Astrocyte (in vitro differentiated cells and primary cell): ENCODE data around the gene RUNX3. TPM values are rescaled to one million over a fixed set of nuclear protein-coding genes. Genes with fewer than 3 reads are reported as not detected.

ENCODE experiments used
- DNase-seq: peaks from one replicate; pipeline ENCODE4 v3.0.0-alpha.2; 2010; ENCODE audit warnings: low read depth
- FAIRE-seq: peaks from 2 replicates; lab custom pipeline; 2011; peaks lifted over from hg19 to GRCh38; lab: Jason Lieb, UNC
- H2AFZ ChIP-seq: 2 replicates; pipeline ENCODE4 v1.6.0; 2012; ENCODE audit warnings: low read depth, low read length, inconsistent platforms
- H3K27ac ChIP-seq: 2 replicates; pipeline ENCODE4 v1.5.1; 2011; ENCODE audit warnings: low read depth, low read length, inconsistent platforms
- H3K27me3 ChIP-seq: 2 replicates; pipeline ENCODE4 v1.6.0; 2011; ENCODE audit warnings: low read length, inconsistent platforms; ENCODE audit not compliant: insufficient read depth
- H3K36me3 ChIP-seq: 2 replicates; pipeline ENCODE4 v1.5.1; 2011; ENCODE audit warnings: low read length, inconsistent platforms; ENCODE audit not compliant: insufficient read depth
- H3K4me1 ChIP-seq: 2 replicates; pipeline ENCODE4 v1.5.1; 2011; ENCODE audit warnings: low read length, inconsistent platforms; ENCODE audit not compliant: insufficient read depth
- H3K4me2 ChIP-seq: 2 replicates; pipeline ENCODE4 v1.6.0; 2012; ENCODE audit warnings: low read length, inconsistent platforms
- H3K4me3 ChIP-seq: 2 replicates; pipeline ENCODE4 v1.5.1; 2011; ENCODE audit warnings: low read depth, mild to moderate bottlenecking, low read length, inconsistent platforms; ENCODE audit not compliant: insufficient read depth
- H3K79me2 ChIP-seq: 2 replicates; pipeline ENCODE4 v1.6.0; 2012; ENCODE audit warnings: mild to moderate bottlenecking, low read length, inconsistent platforms; ENCODE audit not compliant: insufficient read depth
- H3K9ac ChIP-seq: 2 replicates; pipeline ENCODE4 v1.6.0; 2012; ENCODE audit warnings: mild to moderate bottlenecking, low read length, inconsistent platforms
- H3K9me3 ChIP-seq: 2 replicates; pipeline ENCODE4 v1.5.1; 2012; ENCODE audit warnings: low read depth, mild to moderate bottlenecking, low read length, inconsistent platforms; ENCODE audit not compliant: insufficient read depth
- H4K20me1 ChIP-seq: 2 replicates; pipeline ENCODE4 v1.6.0; 2012; ENCODE audit warnings: low read length, inconsistent platforms; ENCODE audit not compliant: insufficient read depth
- H3K27ac Mint-ChIP-seq: one replicate; pipeline ENCODE4 v1.8.0; 2021; ENCODE audit warnings: mild to moderate bottlenecking, mixed read lengths; ENCODE audit not compliant: unreplicated experiment
- H3K27me3 Mint-ChIP-seq: one replicate; pipeline ENCODE4 v1.8.0; 2021; ENCODE audit warnings: low read depth, mixed read lengths; ENCODE audit not compliant: unreplicated experiment
- H3K36me3 Mint-ChIP-seq: one replicate; pipeline ENCODE4 v1.8.0; 2021; ENCODE audit warnings: low read depth, mixed read lengths; ENCODE audit not compliant: unreplicated experiment
- H3K4me1 Mint-ChIP-seq: one replicate; pipeline ENCODE4 v1.8.0; 2021; ENCODE audit warnings: low read depth, mixed read lengths; ENCODE audit not compliant: unreplicated experiment
- H3K4me3 Mint-ChIP-seq: one replicate; pipeline ENCODE4 v1.8.0; 2021; ENCODE audit warnings: mild to moderate bottlenecking, moderate library complexity, mixed read lengths; ENCODE audit not compliant: unreplicated experiment
- H3K9me3 Mint-ChIP-seq: one replicate; pipeline ENCODE4 v1.8.0; 2021; ENCODE audit warnings: mild to moderate bottlenecking, mixed read lengths; ENCODE audit not compliant: unreplicated experiment
- CTCF ChIP-seq: IDR thresholded peaks from 2 replicates; pipeline ENCODE4 v1.5.1; 2011; ENCODE audit warnings: low read depth, mild to moderate bottlenecking, inconsistent platforms, low read length, moderate library complexity; ENCODE audit not compliant: insufficient read depth
- EZH2 ChIP-seq: IDR thresholded peaks from 2 replicates; pipeline ENCODE4 v1.6.1; 2012; ENCODE audit warnings: mild to moderate bottlenecking, low read length, inconsistent platforms; ENCODE audit not compliant: insufficient read depth
- total RNA-seq: library from RNA; stranded (reverse); gene quantifications from 2 replicates; pipeline ENCODE4 v1.2.1, GENCODE V29; 2021

Gene RUNX3
- total RNA-seq, 1 donor from 2014 or later, result 2.5 TPM

GRCh38 chr1:24954022-24954421 lies 23.9 kb upstream of the RUNX3 start:
- peaks cover 3% of the 10 kb centered on the region for H3K36me3 Mint-ChIP-seq
- TF ChIP-seq EZH2 (no peak), CTCF (no peak)
- peaks cover 4% of the 10 kb centered on the region for H3K27me3 Mint-ChIP-seq
- H3K4me2 ChIP-seq, result no peak overlapping the region
- peaks cover 27% of the 10 kb centered on the region for H3K4me1 ChIP-seq
- no peak for FAIRE-seq
- H3K36me3 ChIP-seq, result no peaks in the 10 kb centered on the region
- H3K4me3 Mint-ChIP-seq, result peak overlapping the region; percentile 40
- H3K4me1 Mint-ChIP-seq, result peaks cover 29% of the 10 kb centered on the region
- peak overlapping the region; percentile 31 for H3K27ac Mint-ChIP-seq
- no peaks in the 10 kb centered on the region for H3K9me3 ChIP-seq
- no peak for DNase-seq
- no peaks in the 10 kb centered on the region for H3K27me3 ChIP-seq
- no peak overlapping the region for H3K9ac ChIP-seq
- no peak overlapping the region for H2AFZ ChIP-seq
- no peaks in the 10 kb centered on the region for H4K20me1 ChIP-seq
- H3K27ac ChIP-seq, result no peak overlapping the region
- H3K4me3 ChIP-seq, result no peak overlapping the region
- H3K79me2 ChIP-seq, result no peaks in the 10 kb centered on the region
- H3K9me3 Mint-ChIP-seq, result no peaks in the 10 kb centered on the region

- Mint-ChIP-seq H3K4me3 (no peak overlapping the region), H3K36me3 (peaks cover 3% of the 10 kb centered on the region), H3K4me1 (peaks cover 41% of the 10 kb centered on the region), H3K9me3 (no peaks in the 10 kb centered on the region), H3K27ac (no peak overlapping the region), H3K27me3 (peaks cover 4% of the 10 kb centered on the region)
- H3K27ac ChIP-seq, result no peak overlapping the region
- no peak for FAIRE-seq
- H3K9me3 ChIP-seq, result no peaks in the 10 kb centered on the region
- no peak overlapping the region for H2AFZ ChIP-seq
- H3K9ac ChIP-seq, result no peak overlapping the region
- peaks cover 37% of the 10 kb centered on the region for H3K4me1 ChIP-seq
- no peaks in the 10 kb centered on the region for H4K20me1 ChIP-seq
- H3K36me3 ChIP-seq, result no peaks in the 10 kb centered on the region
- no peak overlapping the region for H3K4me3 ChIP-seq
- H3K79me2 ChIP-seq, result no peaks in the 10 kb centered on the region
- H3K4me2 ChIP-seq, result peak overlapping the region; percentile 31
- DNase-seq, result no peak
- TF ChIP-seq EZH2 (no peak), CTCF (no peak)
- no peaks in the 10 kb centered on the region for H3K27me3 ChIP-seq
Observed at GRCh38 chr1:24952413-24952841, 22.4 kb upstream of the RUNX3 start.

GRCh38 chr1:24951810-24952412 lies 21.8 kb upstream of the RUNX3 start:
- H3K4me1 ChIP-seq, result peaks cover 42% of the 10 kb centered on the region
- no peaks in the 10 kb centered on the region for H3K9me3 Mint-ChIP-seq
- H3K4me3 ChIP-seq, result no peak overlapping the region
- no peaks in the 10 kb centered on the region for H3K9me3 ChIP-seq
- FAIRE-seq (no peak), DNase-seq (no peak)
- peaks cover 3% of the 10 kb centered on the region for H3K36me3 Mint-ChIP-seq
- no peak overlapping the region for H3K4me2 ChIP-seq
- no peaks in the 10 kb centered on the region for H4K20me1 ChIP-seq
- no peak overlapping the region for H2AFZ ChIP-seq
- H3K79me2 ChIP-seq, result no peaks in the 10 kb centered on the region
- peak overlapping the region; percentile 34 for H3K4me3 Mint-ChIP-seq
- TF ChIP-seq EZH2 (no peak), CTCF (no peak)
- H3K27ac ChIP-seq, result no peak overlapping the region
- H3K27me3 Mint-ChIP-seq, result peaks cover 2% of the 10 kb centered on the region
- H3K36me3 ChIP-seq, result no peaks in the 10 kb centered on the region
- peaks cover 42% of the 10 kb centered on the region for H3K4me1 Mint-ChIP-seq
- H3K27ac Mint-ChIP-seq, result no peak overlapping the region
- no peak overlapping the region for H3K9ac ChIP-seq
- H3K27me3 ChIP-seq, result no peaks in the 10 kb centered on the region
